HG03135 (cell line): Measurements from ENCODE around the gene MAP1LC3B.

Source experiments
- ATAC-seq: cut with Tn5 transposase; IDR thresholded peaks from one replicate; pipeline ENCODE4 v1.9.1; 2021; ENCODE audit warnings: mild to moderate bottlenecking, moderate library complexity; ENCODE audit not compliant: unreplicated experiment

The MAP1LC3B gene

GRCh38 chr16:87407511-87408112 lies 15.5 kb downstream of the MAP1LC3B start:
- ATAC-seq: no peak

- ATAC-seq: no peak
Observed at GRCh38 chr16:87409153-87409552, 17.0 kb downstream of the MAP1LC3B start.

GRCh38 chr16:87409781-87410180 lies 17.6 kb downstream of the MAP1LC3B start:
- ATAC-seq: no peak

- ATAC-seq: no peak
Observed at GRCh38 chr16:87410530-87410929, 18.4 kb downstream of the MAP1LC3B start.

- ATAC-seq: no peak
Observed at GRCh38 chr16:87410968-87411367, 18.8 kb downstream of the MAP1LC3B start.

GRCh38 chr16:87411375-87412271 lies 19.5 kb downstream of the MAP1LC3B start:
- ATAC-seq: no peak

- no peak for ATAC-seq
Observed at GRCh38 chr16:87412371-87412995, 20.3 kb downstream of the MAP1LC3B start.

GRCh38 chr16:87412996-87413421 lies 20.9 kb downstream of the MAP1LC3B start:
- no peak for ATAC-seq

- ATAC-seq: no peak
Observed at GRCh38 chr16:87414251-87414680, 22.1 kb downstream of the MAP1LC3B start.

- ATAC-seq: no peak
Observed at GRCh38 chr16:87415441-87415840, 23.3 kb downstream of the MAP1LC3B start.

- no peak for ATAC-seq
Observed at GRCh38 chr16:87416826-87417527, 24.8 kb downstream of the MAP1LC3B start.

GRCh38 chr16:87417528-87417910 lies 25.4 kb downstream of the MAP1LC3B start:
- no peak for ATAC-seq

GRCh38 chr16:87418216-87418615 lies 26.1 kb downstream of the MAP1LC3B start:
- no peak for ATAC-seq

GRCh38 chr16:87418644-87419043 lies 26.5 kb downstream of the MAP1LC3B start:
- no peak for ATAC-seq

GRCh38 chr16:87420026-87421002 lies 28.2 kb downstream of the MAP1LC3B start:
- no peak for ATAC-seq

- no peak for ATAC-seq
Observed at GRCh38 chr16:87421003-87421912, 29.1 kb downstream of the MAP1LC3B start.

GRCh38 chr16:87422106-87422505 lies 30.0 kb downstream of the MAP1LC3B start:
- no peak for ATAC-seq

GRCh38 chr16:87423429-87423828 lies 31.3 kb downstream of the MAP1LC3B start:
- no peak for ATAC-seq

GRCh38 chr16:87424266-87424665 lies 32.1 kb downstream of the MAP1LC3B start:
- no peak for ATAC-seq
